IMR-90 (cell line): ENCODE results near the gene MDFI.

ENCODE experiments used
- CEBPB ChIP-seq: IDR thresholded peaks from 2 replicates; pipeline ENCODE4 v1.6.1; 2012; ENCODE audit warnings: low read depth, low read length, improper control_type of control experiment
- CHD1 ChIP-seq: IDR thresholded peaks from 2 replicates; pipeline ENCODE4 v1.6.1; 2012; ENCODE audit warnings: low read depth, low read length, improper control_type of control experiment
- MAFK ChIP-seq: IDR thresholded peaks from 2 replicates; pipeline ENCODE4 v1.6.1; 2012; ENCODE audit warnings: low read depth, low read length, improper control_type of control experiment
- MAZ ChIP-seq: IDR thresholded peaks from 2 replicates; pipeline ENCODE4 v1.6.1; 2012; ENCODE audit warnings: low read depth, mild to moderate bottlenecking, low read length, improper control_type of control experiment, moderate library complexity, borderline replicate concordance
- MXI1 ChIP-seq: IDR thresholded peaks from 2 replicates; pipeline ENCODE4 v1.6.1; 2012; ENCODE audit warnings: low read depth, mild to moderate bottlenecking, low read length, moderate library complexity, borderline replicate concordance
- POLR2A ChIP-seq: IDR thresholded peaks from 2 replicates; pipeline ENCODE4 v1.6.1; 2012; ENCODE audit warnings: mild to moderate bottlenecking, low read depth, low read length
- RAD21 ChIP-seq: IDR thresholded peaks from 2 replicates; pipeline ENCODE4 v1.6.1; 2012; ENCODE audit warnings: low read length, improper control_type of control experiment
- RCOR1 ChIP-seq: IDR thresholded peaks from 2 replicates; pipeline ENCODE4 v1.6.1; 2012; ENCODE audit warnings: mild to moderate bottlenecking, low read length, improper control_type of control experiment; ENCODE audit not compliant: insufficient replicate concordance
- RFX5 ChIP-seq: IDR thresholded peaks from 2 replicates; pipeline ENCODE4 v1.8.0; 2012; ENCODE audit warnings: low read depth, mild to moderate bottlenecking, low read length, moderate library complexity
- SMC3 ChIP-seq: fragments of 150-350 bp; IDR thresholded peaks from 2 replicates; pipeline ENCODE4 v1.6.1; 2016; ENCODE audit warnings: low read depth, mild to moderate bottlenecking, antibody characterized with exemption, low read length, moderate library complexity
- TF ChIP-seq, protein P1 (sequence below): conservative IDR thresholded peaks from 2 replicates; pipeline ENCODE4 v1.5.1; 2012; ENCODE audit warnings: mild to moderate bottlenecking, low read depth, low read length, improper control_type of control experiment
- TF ChIP-seq, protein P2 (sequence below): fragments of 150-350 bp; IDR thresholded peaks from 2 replicates; pipeline ENCODE4 v1.6.1; 2017; ENCODE audit warnings: mild to moderate bottlenecking, antibody characterized with exemption, low read length, low read depth
- TF ChIP-seq, protein P3 (sequence below): fragments of 150-350 bp; IDR thresholded peaks from 2 replicates; pipeline ENCODE4 v1.6.1; 2016; ENCODE audit warnings: low read depth, mild to moderate bottlenecking, low read length, moderate library complexity, borderline replicate concordance

DNA sequence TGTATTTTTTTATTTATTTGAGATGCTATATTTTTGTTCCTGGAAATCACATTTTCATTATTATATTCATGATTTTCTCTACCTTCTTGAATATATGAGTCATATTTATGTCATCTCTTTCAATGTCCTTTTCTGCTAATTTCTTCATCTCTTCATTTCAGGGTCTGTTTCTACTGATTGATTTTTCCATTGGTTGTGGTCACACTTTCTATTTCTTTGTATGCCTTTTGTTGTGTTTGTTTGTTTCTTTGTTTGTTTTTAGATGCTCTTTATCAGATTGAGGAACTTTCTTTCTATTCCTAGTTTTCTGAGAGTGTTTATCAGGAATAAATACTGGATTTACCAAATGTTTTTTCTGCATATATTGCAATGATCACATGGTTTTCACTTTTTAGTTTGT, 16.9 kb upstream of the MDFI start:
- TF ChIP-seq, protein P1, sequence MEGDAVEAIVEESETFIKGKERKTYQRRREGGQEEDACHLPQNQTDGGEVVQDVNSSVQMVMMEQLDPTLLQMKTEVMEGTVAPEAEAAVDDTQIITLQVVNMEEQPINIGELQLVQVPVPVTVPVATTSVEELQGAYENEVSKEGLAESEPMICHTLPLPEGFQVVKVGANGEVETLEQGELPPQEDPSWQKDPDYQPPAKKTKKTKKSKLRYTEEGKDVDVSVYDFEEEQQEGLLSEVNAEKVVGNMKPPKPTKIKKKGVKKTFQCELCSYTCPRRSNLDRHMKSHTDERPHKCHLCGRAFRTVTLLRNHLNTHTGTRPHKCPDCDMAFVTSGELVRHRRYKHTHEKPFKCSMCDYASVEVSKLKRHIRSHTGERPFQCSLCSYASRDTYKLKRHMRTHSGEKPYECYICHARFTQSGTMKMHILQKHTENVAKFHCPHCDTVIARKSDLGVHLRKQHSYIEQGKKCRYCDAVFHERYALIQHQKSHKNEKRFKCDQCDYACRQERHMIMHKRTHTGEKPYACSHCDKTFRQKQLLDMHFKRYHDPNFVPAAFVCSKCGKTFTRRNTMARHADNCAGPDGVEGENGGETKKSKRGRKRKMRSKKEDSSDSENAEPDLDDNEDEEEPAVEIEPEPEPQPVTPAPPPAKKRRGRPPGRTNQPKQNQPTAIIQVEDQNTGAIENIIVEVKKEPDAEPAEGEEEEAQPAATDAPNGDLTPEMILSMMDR = no peak
- TF ChIP-seq POLR2A (no peak), RCOR1 (no peak), CHD1 (no peak), CEBPB (no peak), RAD21 (no peak), RFX5 (no peak), MAFK (no peak), MXI1 (no peak), MAZ (no peak), SMC3 (no peak)
- TF ChIP-seq, protein P2, sequence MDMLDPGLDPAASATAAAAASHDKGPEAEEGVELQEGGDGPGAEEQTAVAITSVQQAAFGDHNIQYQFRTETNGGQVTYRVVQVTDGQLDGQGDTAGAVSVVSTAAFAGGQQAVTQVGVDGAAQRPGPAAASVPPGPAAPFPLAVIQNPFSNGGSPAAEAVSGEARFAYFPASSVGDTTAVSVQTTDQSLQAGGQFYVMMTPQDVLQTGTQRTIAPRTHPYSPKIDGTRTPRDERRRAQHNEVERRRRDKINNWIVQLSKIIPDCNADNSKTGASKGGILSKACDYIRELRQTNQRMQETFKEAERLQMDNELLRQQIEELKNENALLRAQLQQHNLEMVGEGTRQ = no peak
- TF ChIP-seq, protein P3, sequence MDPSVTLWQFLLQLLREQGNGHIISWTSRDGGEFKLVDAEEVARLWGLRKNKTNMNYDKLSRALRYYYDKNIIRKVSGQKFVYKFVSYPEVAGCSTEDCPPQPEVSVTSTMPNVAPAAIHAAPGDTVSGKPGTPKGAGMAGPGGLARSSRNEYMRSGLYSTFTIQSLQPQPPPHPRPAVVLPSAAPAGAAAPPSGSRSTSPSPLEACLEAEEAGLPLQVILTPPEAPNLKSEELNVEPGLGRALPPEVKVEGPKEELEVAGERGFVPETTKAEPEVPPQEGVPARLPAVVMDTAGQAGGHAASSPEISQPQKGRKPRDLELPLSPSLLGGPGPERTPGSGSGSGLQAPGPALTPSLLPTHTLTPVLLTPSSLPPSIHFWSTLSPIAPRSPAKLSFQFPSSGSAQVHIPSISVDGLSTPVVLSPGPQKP = no peak
